ENCODE data around the gene NET1.

NET1 gene

GRCh38 chr10:5434017-5434753 lies 21.8 kb downstream of the NET1 start:
- no peak overlapping the region for H3K4me3 ChIP-seq (ENCODE audit: low read depth, low read length, poor library complexity, severe bottlenecking)
- H3K9ac ChIP-seq (ENCODE audit: low read length) = no peak overlapping the region

GRCh38 chr10:5435328-5435727 lies 23.0 kb downstream of the NET1 start:
- H3K27ac ChIP-seq (ENCODE audit: low read depth, low read length, poor library complexity, severe bottlenecking) = no peak overlapping the region
- H3K36me3 ChIP-seq (ENCODE audit: insufficient read depth, low read length) = peaks cover 14% of the 10 kb centered on the region

More at GRCh38 chr10:5434017-5434753, 21.8 kb downstream of the NET1 start:
- Histone ChIP-seq H2AFZ (ENCODE audit: low read length) (no peak overlapping the region), H3K79me2 (ENCODE audit: insufficient read depth, low read length) (no peaks in the 10 kb centered on the region), H3K9me3 (ENCODE audit: low read length) (no peaks in the 10 kb centered on the region), H3K27ac (ENCODE audit: low read depth, low read length, poor library complexity, severe bottlenecking) (no peak overlapping the region), H3K27me3 (ENCODE audit: insufficient read depth, low read length) (no peaks in the 10 kb centered on the region), H3K9me2 (ENCODE audit: low read depth, low read length) (no peaks in the 10 kb centered on the region), H3F3A (ENCODE audit: insufficient read depth, low read length) (no peaks in the 10 kb centered on the region), H4K20me1 (ENCODE audit: insufficient read depth, low read length) (no peaks in the 10 kb centered on the region), H3K4me2 (ENCODE audit: low read length) (no peak overlapping the region), H3K4me1 (ENCODE audit: insufficient read depth, low read length, severe bottlenecking) (no peaks in the 10 kb centered on the region), H3K36me3 (ENCODE audit: insufficient read depth, low read length) (peaks cover 21% of the 10 kb centered on the region)
- TF ChIP-seq EZH2 (IDR thresholded peaks at IDR 0.05; ENCODE audit: borderline replicate concordance, low read length) (no peak), CTCF (IDR thresholded peaks at IDR 0.05; ENCODE audit: low read length) (peak; percentile 69)

GRCh38 chr10:5440206-5440605 lies 27.8 kb downstream of the NET1 start:
- Histone ChIP-seq H2AFZ (ENCODE audit: low read length) (no peak overlapping the region), H3K27me3 (ENCODE audit: insufficient read depth, low read length) (no peaks in the 10 kb centered on the region), H3F3A (ENCODE audit: insufficient read depth, low read length) (peaks cover 2% of the 10 kb centered on the region), H3K9ac (ENCODE audit: low read length) (no peak overlapping the region), H3K4me2 (ENCODE audit: low read length) (no peak overlapping the region), H4K20me1 (ENCODE audit: insufficient read depth, low read length) (no peaks in the 10 kb centered on the region), H3K9me3 (ENCODE audit: low read length) (no peaks in the 10 kb centered on the region), H3K36me3 (ENCODE audit: insufficient read depth, low read length) (0 out of 2 replicates have a peak, but pooled peaks cover 5% of the 10 kb centered on the region), H3K4me1 (ENCODE audit: insufficient read depth, low read length, severe bottlenecking) (no peaks in the 10 kb centered on the region), H3K27ac (ENCODE audit: low read depth, low read length, poor library complexity, severe bottlenecking) (no peak overlapping the region), H3K9me2 (ENCODE audit: low read depth, low read length) (no peaks in the 10 kb centered on the region), H3K4me3 (ENCODE audit: low read depth, low read length, poor library complexity, severe bottlenecking) (no peak overlapping the region), H3K79me2 (ENCODE audit: insufficient read depth, low read length) (no peaks in the 10 kb centered on the region)
- TF ChIP-seq CTCF (IDR thresholded peaks at IDR 0.05; ENCODE audit: low read length) (no peak), EZH2 (IDR thresholded peaks at IDR 0.05; ENCODE audit: borderline replicate concordance, low read length) (no peak)

More at GRCh38 chr10:5435328-5435727, 23.0 kb downstream of the NET1 start:
- Histone ChIP-seq H3K9me2 (ENCODE audit: low read depth, low read length) (no peaks in the 10 kb centered on the region), H3K9ac (ENCODE audit: low read length) (no peak overlapping the region), H3F3A (ENCODE audit: insufficient read depth, low read length) (no peaks in the 10 kb centered on the region; the same call in 1 of the 2 replicates), H3K4me1 (ENCODE audit: insufficient read depth, low read length, severe bottlenecking) (no peaks in the 10 kb centered on the region), H3K79me2 (ENCODE audit: insufficient read depth, low read length) (no peaks in the 10 kb centered on the region), H2AFZ (ENCODE audit: low read length) (no peak overlapping the region), H4K20me1 (ENCODE audit: insufficient read depth, low read length) (no peaks in the 10 kb centered on the region), H3K4me3 (ENCODE audit: low read depth, low read length, poor library complexity, severe bottlenecking) (no peak overlapping the region), H3K27me3 (ENCODE audit: insufficient read depth, low read length) (no peaks in the 10 kb centered on the region), H3K9me3 (ENCODE audit: low read length) (no peaks in the 10 kb centered on the region), H3K4me2 (ENCODE audit: low read length) (no peak overlapping the region)
- TF ChIP-seq EZH2 (IDR thresholded peaks at IDR 0.05; ENCODE audit: borderline replicate concordance, low read length) = no peak
- TF ChIP-seq CTCF (IDR thresholded peaks at IDR 0.05; ENCODE audit: low read length) = no peak

Measured in OCI-LY1 (cell line).